Hematopoietic multipotent progenitor cell treated with erythropoietin and hydrocortisone succinate and interleukin-3 and kit ligand, for 17 days (in vitro differentiated cells): ENCODE measurements around the gene EIF6.
"Not testable (repeated sequence)": the region's sequence is repeated elsewhere in the genome, so short reads cannot be mapped to it uniquely, and the experiment has no call there.

Experiments
- DNase-seq: peaks from one replicate; pipeline ENCODE4 v3.0.0-alpha.2; 2015; ENCODE audit warnings: low spot score

The EIF6 gene

DNA sequence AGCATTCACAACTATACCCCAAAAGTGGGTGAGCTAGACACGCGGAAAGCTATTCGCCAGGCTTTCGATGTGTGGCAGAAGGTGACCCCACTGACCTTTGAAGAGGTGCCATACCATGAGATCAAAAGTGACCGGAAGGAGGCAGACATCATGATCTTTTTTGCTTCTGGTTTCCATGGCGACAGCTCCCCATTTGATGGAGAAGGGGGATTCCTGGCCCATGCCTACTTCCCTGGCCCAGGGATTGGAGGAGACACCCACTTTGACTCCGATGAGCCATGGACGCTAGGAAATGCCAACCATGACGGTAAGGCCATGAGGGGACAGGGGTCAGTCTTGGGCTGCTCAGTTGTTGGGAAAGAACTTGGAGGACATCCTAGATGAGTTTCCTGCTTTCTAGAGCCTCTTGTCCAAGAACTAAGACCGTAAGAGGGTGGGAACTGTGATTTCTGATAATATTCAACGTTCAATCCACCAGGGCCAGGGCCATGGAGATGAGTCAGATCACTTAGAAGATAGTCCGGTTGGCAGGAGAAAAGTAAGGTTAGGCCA, 30.0 kb downstream of the EIF6 start:
- no peak for DNase-seq

DNA sequence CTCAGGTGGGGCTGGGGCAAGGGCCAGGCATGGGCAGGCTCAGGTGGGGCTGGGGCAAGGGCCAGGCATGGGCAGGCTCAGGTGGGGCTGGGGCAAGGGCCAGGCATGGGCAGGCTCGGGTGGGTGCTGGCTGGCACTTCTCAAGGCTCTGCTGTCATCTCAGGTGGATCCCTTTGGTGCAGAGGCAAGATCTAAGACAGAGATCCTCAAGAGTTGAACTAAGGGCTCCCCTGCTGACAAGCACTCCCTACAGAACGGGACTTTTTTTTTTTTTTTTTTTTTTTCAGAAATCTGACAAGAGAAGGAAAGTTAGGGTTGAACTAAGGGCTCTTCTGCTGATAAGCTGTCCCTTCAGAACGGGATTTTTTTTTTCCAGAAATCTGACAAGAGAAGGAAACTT, 31.6 kb downstream of the EIF6 start:
- no peak for DNase-seq

DNA sequence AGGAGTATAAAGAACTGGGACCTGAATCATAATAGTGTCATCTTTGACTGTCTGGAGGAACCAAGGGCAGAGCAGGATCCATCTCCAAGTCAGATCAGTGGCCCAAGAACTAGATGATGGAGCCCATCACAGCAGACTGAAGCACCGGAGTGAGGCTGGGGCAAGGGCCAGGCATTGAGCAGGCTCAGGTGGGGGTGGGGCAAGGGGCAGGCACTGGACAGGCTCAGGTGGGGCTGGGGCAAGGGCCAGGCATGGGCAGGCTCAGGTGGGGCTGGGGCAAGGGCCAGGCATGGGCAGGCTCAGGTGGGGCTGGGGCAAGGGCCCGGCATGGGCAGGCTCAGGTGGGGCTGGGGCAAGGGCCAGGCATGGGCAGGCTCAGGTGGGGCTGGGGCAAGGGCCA, 32.0 kb downstream of the EIF6 start:
- not testable (repeated sequence) for DNase-seq

DNA sequence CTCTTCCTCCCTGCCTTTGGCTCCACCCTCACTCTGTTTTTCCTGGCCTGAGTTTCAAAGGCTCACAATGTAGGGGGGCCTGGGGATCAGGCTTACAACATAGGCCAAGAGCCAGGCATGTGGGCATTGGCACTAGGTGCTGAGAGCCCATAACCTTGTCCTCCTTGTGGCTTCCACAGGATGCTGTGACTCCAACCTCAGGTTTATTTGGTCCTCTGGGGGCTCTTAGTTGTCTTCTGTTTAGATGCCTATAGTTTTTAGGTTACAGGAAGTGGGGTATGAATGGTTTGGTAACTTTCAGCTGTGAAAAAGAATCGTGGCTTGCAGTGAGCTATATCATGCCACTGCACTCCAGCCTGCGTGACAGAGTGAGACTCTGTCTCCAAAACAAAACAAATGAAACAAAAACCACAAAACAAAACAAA, 32.5 kb downstream of the EIF6 start:
- no peak for DNase-seq

GRCh38 chr20:35251613-35251940, 33.0 kb downstream of the EIF6 start:
- no peak for DNase-seq

- DNase-seq, result no peak
These were observed 35.7 kb downstream of the EIF6 start for GRCh38 chr20:35248641-35249475.

DNA sequence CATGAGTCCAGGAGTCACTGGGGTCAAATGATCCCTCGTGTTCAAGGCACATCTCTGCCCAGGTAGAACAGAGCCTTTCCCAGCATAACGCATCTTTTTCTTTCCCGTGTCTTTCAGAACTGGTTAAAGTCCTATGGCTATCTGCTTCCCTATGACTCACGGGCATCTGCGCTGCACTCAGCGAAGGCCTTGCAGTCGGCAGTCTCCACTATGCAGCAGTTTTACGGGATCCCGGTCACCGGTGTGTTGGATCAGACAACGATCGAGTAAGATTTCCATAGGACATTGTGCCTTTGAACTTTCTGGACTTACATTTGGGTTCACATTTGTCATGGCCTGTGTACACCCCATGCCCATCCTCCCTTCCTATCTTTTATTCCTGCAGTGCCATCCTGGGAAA, 37.8 kb downstream of the EIF6 start:
- DNase-seq, result no peak

DNA sequence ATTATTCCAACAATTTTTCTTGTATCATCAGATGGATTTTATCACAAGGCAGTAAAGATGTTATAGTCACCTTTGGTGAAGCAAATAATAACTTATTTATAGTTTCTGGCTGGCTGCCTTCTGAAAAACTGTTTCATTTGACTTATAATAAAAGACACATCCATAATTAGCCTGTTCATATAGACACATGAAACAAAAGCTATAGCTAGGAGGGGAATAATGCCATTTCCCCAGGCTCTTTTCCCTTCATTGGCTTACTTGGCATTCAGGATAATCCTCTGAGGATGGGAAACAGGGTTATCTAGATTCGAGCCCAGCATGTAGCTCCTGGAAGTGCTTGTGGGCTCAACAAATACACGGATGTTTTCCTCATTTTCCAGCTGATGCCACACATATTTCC, 40.6 kb downstream of the EIF6 start:
- no peak for DNase-seq

DNA sequence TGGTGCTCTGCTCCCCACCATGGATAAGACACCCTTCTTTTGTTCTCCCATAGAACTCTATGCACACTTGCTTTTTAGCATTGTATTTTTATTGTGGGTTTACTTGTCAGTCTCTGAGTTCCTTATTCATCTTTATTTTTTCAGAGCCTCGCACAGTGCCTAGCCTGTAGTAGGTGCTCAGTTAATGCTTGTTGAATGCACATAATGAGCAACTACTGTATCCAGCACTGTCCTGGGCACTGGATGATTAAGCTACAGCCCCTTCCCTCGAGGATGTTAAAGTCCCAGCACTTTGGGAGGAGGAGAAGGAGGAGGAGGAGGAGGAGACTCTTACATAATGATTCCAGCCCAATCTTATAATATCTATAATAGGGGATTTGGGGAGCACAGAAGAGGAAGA, 41.3 kb downstream of the EIF6 start:
- DNase-seq, result no peak

DNA sequence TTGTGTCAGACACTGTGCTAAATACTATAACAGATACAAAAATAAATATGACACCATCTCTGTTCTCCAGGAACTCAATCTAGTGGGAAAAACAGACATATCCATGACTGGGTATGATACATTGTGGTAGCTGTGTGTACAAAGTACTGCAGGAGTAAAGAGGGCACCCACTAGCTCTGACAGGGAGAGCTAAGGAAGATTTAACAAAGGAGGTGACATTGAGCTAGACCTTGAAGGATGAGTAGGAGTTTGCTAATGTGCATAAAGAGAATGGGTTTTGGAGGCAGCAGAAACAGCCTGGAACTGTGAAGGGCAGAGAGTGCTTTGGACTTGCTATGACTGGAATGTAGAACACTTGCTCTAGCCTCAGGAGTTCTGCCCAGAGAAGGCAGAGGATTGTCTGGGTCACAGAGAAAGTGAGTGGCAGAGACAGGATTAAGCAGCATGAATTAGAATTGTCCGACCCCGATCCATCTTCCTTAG, 43.7 kb downstream of the EIF6 start:
- no peak for DNase-seq

GRCh38 chr20:35240083-35240810, 44.3 kb downstream of the EIF6 start:
- no peak for DNase-seq

- DNase-seq, result no peak
These were observed 45.8 kb downstream of the EIF6 start for GRCh38 chr20:35238735-35239134.

- no peak for DNase-seq
These were observed 46.4 kb downstream of the EIF6 start for GRCh38 chr20:35238170-35238569.

GRCh38 chr20:35237486-35237885, 47.1 kb downstream of the EIF6 start:
- DNase-seq, result no peak

DNA sequence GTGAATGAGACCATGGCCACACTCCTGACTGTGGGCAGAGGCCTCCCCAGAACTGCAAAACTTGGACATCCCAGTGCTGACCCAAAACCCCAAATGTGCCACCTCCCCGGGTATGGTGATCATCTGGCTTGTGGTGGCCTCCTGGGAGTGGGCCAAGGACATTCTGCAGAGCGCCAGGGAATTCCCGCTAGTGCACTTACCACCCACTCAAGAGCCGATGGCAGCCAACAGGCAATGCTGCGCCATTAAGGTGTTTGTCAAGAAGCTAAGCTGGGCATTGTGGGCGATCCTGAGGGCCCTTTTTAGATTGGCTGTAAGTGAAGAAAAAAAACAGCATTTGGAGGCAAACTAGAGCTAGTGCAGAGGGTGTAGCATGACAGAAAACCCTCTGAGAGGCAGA, 48.7 kb downstream of the EIF6 start:
- no peak for DNase-seq

- no peak for DNase-seq
These were observed 52.0 kb downstream of the EIF6 start for GRCh38 chr20:35232575-35232974.
